ENCODE results near the gene YTHDC1.

DNA sequence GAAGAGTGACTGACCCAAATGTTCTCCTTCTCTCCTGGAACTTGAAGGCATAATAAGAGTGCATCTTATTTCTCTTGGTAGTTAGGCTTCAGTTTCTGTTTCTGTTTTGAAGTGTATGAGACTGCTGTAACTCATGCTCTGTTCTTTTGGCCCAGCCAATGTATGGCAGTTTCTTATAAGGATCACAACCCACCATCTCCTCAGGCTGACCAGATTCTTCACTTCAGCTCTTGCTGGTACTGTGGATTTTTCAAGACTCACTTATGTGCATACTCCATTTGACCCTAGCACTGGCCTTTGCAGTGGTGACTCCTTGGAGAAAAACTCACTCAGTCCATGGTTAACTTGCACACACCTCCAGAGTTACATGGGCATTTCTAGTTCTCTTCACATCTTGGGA lies 9.6 kb upstream of the YTHDC1 start:
- TF ChIP-seq, protein P1, sequence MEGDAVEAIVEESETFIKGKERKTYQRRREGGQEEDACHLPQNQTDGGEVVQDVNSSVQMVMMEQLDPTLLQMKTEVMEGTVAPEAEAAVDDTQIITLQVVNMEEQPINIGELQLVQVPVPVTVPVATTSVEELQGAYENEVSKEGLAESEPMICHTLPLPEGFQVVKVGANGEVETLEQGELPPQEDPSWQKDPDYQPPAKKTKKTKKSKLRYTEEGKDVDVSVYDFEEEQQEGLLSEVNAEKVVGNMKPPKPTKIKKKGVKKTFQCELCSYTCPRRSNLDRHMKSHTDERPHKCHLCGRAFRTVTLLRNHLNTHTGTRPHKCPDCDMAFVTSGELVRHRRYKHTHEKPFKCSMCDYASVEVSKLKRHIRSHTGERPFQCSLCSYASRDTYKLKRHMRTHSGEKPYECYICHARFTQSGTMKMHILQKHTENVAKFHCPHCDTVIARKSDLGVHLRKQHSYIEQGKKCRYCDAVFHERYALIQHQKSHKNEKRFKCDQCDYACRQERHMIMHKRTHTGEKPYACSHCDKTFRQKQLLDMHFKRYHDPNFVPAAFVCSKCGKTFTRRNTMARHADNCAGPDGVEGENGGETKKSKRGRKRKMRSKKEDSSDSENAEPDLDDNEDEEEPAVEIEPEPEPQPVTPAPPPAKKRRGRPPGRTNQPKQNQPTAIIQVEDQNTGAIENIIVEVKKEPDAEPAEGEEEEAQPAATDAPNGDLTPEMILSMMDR (tag by site-specific recombination; IDR thresholded peaks at IDR 0.05): no peak
- TF ChIP-seq ZNF837 (tag by site-specific recombination; IDR thresholded peaks at IDR 0.05): no peak
